ENCODE results near the gene SIRPA.

- TF ChIP-seq, protein P1, sequence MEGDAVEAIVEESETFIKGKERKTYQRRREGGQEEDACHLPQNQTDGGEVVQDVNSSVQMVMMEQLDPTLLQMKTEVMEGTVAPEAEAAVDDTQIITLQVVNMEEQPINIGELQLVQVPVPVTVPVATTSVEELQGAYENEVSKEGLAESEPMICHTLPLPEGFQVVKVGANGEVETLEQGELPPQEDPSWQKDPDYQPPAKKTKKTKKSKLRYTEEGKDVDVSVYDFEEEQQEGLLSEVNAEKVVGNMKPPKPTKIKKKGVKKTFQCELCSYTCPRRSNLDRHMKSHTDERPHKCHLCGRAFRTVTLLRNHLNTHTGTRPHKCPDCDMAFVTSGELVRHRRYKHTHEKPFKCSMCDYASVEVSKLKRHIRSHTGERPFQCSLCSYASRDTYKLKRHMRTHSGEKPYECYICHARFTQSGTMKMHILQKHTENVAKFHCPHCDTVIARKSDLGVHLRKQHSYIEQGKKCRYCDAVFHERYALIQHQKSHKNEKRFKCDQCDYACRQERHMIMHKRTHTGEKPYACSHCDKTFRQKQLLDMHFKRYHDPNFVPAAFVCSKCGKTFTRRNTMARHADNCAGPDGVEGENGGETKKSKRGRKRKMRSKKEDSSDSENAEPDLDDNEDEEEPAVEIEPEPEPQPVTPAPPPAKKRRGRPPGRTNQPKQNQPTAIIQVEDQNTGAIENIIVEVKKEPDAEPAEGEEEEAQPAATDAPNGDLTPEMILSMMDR (IDR thresholded peaks at IDR 0.05): no peak
- TF ChIP-seq EP300 (IDR thresholded peaks at IDR 0.05; ENCODE audit: low read depth): no peak
- no peak for TF ChIP-seq POLR2A (IDR thresholded peaks at IDR 0.05)
- TF ChIP-seq POLR2AphosphoS5 (IDR thresholded peaks at IDR 0.05): no peak
These were observed 9.8 kb downstream of the SIRPA start for GRCh38 chr20:1905009-1905408.

Data from transverse colon (tissue), 4 donors.